ENCODE data around the gene SOS2. TPM values are rescaled to one million over a fixed set of nuclear protein-coding genes. Genes with fewer than 3 reads are reported as not detected.
"Not testable (repeated sequence)": the region's sequence is repeated elsewhere in the genome, so short reads cannot be mapped to it uniquely, and the experiment has no call there.

SOS2 gene
- total and polyA plus RNA-seq, 7 experiments from 2014 or later = 10.2 to 49.6 (median 37.6) TPM

- ChIA-PET CTCF (interaction anchor here (0.6 to 3.9 kb wide), 14 partner anchors 7 to 229 kb away, joined by 3 to 23 read pairs (median 6); partner anchors contain the start of gene NEMF), POLR2A (interaction anchor here (0.6 to 3.9 kb wide), 24 partner anchors 11 to 462 kb away, joined by 3 to 90 read pairs (median 6); partner anchors contain the start of genes KLHDC2, MGAT2, NEMF and RPL36AL)
- H3K9me3 Mint-ChIP-seq = peaks cover 0 to 3% (median 0%) of the 10 kb centered on the region in 11 donors
- H3K9me3 ChIP-seq (ENCODE audit: control insufficient read depth in 2 of 3, low read length in 3 of 3) = no peaks in the 10 kb centered on the region
- intact Hi-C loops (cut with micrococcal nuclease) = loop anchor here in 1 of 2 donors (1.0 to 2.0 kb wide), 3 partner anchors 38 to 190 kb away; no protein-coding TSS in a partner anchor
- peak overlapping the region; percentile 47 for H3K4me3 ChIP-seq (ENCODE audit: low read length)
- no peaks in the 10 kb centered on the region for H3K27me3 Mint-ChIP-seq
- H3K27ac Mint-ChIP-seq = peak overlapping the region; percentile 86 to 97 (median 90)
- H3K4me1 Mint-ChIP-seq = peaks cover 42 to 76% (median 72%) of the 10 kb centered on the region in 7 donors
- H3K27ac ChIP-seq (ENCODE audit: low read depth, low read length) = peak overlapping the region; percentile 97
- no peaks in the 10 kb centered on the region for H3K27me3 ChIP-seq (ENCODE audit: control insufficient read depth in 2 of 2, insufficient read depth in 2 of 2, low read length in 2 of 2)
- peaks cover 0 to 32% (median 0%) of the 10 kb centered on the region in 5 donors for H3K36me3 Mint-ChIP-seq
- peak overlapping the region; percentile 46 to 89 (median 67) for H3K4me3 Mint-ChIP-seq
- peaks cover 65 to 67% of the 10 kb centered on the region in 2 donors for H3K4me1 ChIP-seq (ENCODE audit: control insufficient read depth in 2 of 2, insufficient read depth in 2 of 2, low read length in 2 of 2)
- ATAC-seq = peak; percentile 73
- no peaks in the 10 kb centered on the region for H3K36me3 ChIP-seq (ENCODE audit: control insufficient read depth in 2 of 3, insufficient read depth in 3 of 3, low read length in 3 of 3)
- peak in 7 of 9 donors; percentile 58 to 85 (median 75) for DNase-seq
Measured at GRCh38 chr14:50082308-50082742, 149.1 kb downstream of the SOS2 start.

GRCh38 chr14:50079103-50079502 is 152.3 kb downstream of the SOS2 start:
- H3K4me3 Mint-ChIP-seq; CTCF ChIA-PET; H3K27ac ChIP-seq (ENCODE audit: low read depth, low read length); DNase-seq; H3K27me3 Mint-ChIP-seq; H3K4me3 ChIP-seq (ENCODE audit: low read length); POLR2A ChIA-PET; H3K9me3 Mint-ChIP-seq; H3K9me3 ChIP-seq (ENCODE audit: control insufficient read depth in 2 of 3, low read length in 3 of 3); intact Hi-C loops (cut with micrococcal nuclease); H3K27me3 ChIP-seq (ENCODE audit: control insufficient read depth in 2 of 2, insufficient read depth in 2 of 2, low read length in 2 of 2); H3K36me3 ChIP-seq (ENCODE audit: control insufficient read depth in 2 of 3, insufficient read depth in 3 of 3, low read length in 3 of 3); ATAC-seq: not testable (repeated sequence)
- H3K4me1 ChIP-seq (ENCODE audit: control insufficient read depth in 2 of 2, insufficient read depth in 2 of 2, low read length in 2 of 2) = peaks cover 35 to 36% of the 10 kb centered on the region in 2 donors
- Mint-ChIP-seq H3K4me1 (peaks cover 29 to 62% (median 58%) of the 10 kb centered on the region in 7 donors), H3K27ac (peak overlapping the region in 6 of 9 donors; percentile 43 to 84 (median 51)), H3K36me3 (peaks cover 0 to 28% (median 7%) of the 10 kb centered on the region in 5 donors)

- H3K36me3 ChIP-seq (ENCODE audit: control insufficient read depth in 2 of 3, insufficient read depth in 3 of 3, low read length in 3 of 3); ATAC-seq; H3K27me3 ChIP-seq (ENCODE audit: control insufficient read depth in 2 of 2, insufficient read depth in 2 of 2, low read length in 2 of 2); CTCF ChIA-PET; H3K27ac ChIP-seq (ENCODE audit: low read depth, low read length); H3K4me3 Mint-ChIP-seq; intact Hi-C loops (cut with micrococcal nuclease); H3K4me3 ChIP-seq (ENCODE audit: low read length); H3K4me1 ChIP-seq (ENCODE audit: control insufficient read depth in 2 of 2, insufficient read depth in 2 of 2, low read length in 2 of 2); H3K9me3 Mint-ChIP-seq; H3K9me3 ChIP-seq (ENCODE audit: control insufficient read depth in 2 of 3, low read length in 3 of 3); DNase-seq; H3K27me3 Mint-ChIP-seq: not testable (repeated sequence)
- peaks cover 12 to 51% (median 35%) of the 10 kb centered on the region in 7 donors for H3K4me1 Mint-ChIP-seq
- H3K27ac Mint-ChIP-seq = peak overlapping the region in 1 of 9 donors; percentile 41
- POLR2A ChIA-PET = interaction anchor here (7.4 kb wide), 1 partner anchor 8 kb away, joined by 52 read pairs; no protein-coding TSS in a partner anchor
- H3K36me3 Mint-ChIP-seq = peaks cover 0 to 23% (median 17%) of the 10 kb centered on the region in 5 donors
Measured at GRCh38 chr14:50073663-50074062, 157.7 kb downstream of the SOS2 start.

GRCh38 chr14:50072395-50072794 is 159.0 kb downstream of the SOS2 start:
- Mint-ChIP-seq H3K9me3 (peaks cover 0 to 6% (median 0%) of the 10 kb centered on the region in 11 donors), H3K27ac (peak overlapping the region in 3 of 9 donors; percentile 17 to 22 (median 21)), H3K36me3 (peaks cover 0 to 29% (median 26%) of the 10 kb centered on the region in 5 donors), H3K27me3 (no peaks in the 10 kb centered on the region), H3K4me1 (peaks cover 12 to 47% (median 37%) of the 10 kb centered on the region in 7 donors), H3K4me3 (no peak overlapping the region)
- intact Hi-C loops (cut with micrococcal nuclease) = no loop called here
- DNase-seq (no peak), ATAC-seq (no peak)
- H3K36me3 ChIP-seq (ENCODE audit: control insufficient read depth in 2 of 3, insufficient read depth in 3 of 3, low read length in 3 of 3) = no peaks in the 10 kb centered on the region
- H3K4me1 ChIP-seq (ENCODE audit: control insufficient read depth in 2 of 2, insufficient read depth in 2 of 2, low read length in 2 of 2) = no peaks in the 10 kb centered on the region
- no peaks in the 10 kb centered on the region for H3K27me3 ChIP-seq (ENCODE audit: control insufficient read depth in 2 of 2, insufficient read depth in 2 of 2, low read length in 2 of 2)
- no peaks in the 10 kb centered on the region for H3K9me3 ChIP-seq (ENCODE audit: control insufficient read depth in 2 of 3, low read length in 3 of 3)
- no peak overlapping the region for H3K4me3 ChIP-seq (ENCODE audit: low read length)
- CTCF ChIA-PET = no interaction called here
- H3K27ac ChIP-seq (ENCODE audit: low read depth, low read length) = no peak overlapping the region
- POLR2A ChIA-PET = interaction anchor here (0.6 to 7.4 kb wide), 6 partner anchors 10 to 204 kb away, joined by 3 to 52 read pairs (median 4); no protein-coding TSS in a partner anchor

- ChIA-PET POLR2A (interaction anchor here (0.5 to 7.4 kb wide), 13 partner anchors 9 to 208 kb away, joined by 3 to 52 read pairs (median 4); partner anchors contain the start of gene VCPKMT), CTCF (interaction anchor here (0.9 to 1.3 kb wide), 3 partner anchors 11 to 217 kb away, joined by 3 to 5 read pairs (median 4); no protein-coding TSS in a partner anchor)
- H3K4me3 Mint-ChIP-seq = no peak overlapping the region
- H3K27me3 ChIP-seq (ENCODE audit: control insufficient read depth in 2 of 2, insufficient read depth in 2 of 2, low read length in 2 of 2) = no peaks in the 10 kb centered on the region
- peaks cover 0 to 6% (median 0%) of the 10 kb centered on the region in 11 donors for H3K9me3 Mint-ChIP-seq
- ATAC-seq (no peak), DNase-seq (no peak)
- intact Hi-C loops (cut with micrococcal nuclease) = no loop called here
- no peaks in the 10 kb centered on the region for H3K27me3 Mint-ChIP-seq
- peaks cover 2 to 4% of the 10 kb centered on the region in 2 donors for H3K4me1 ChIP-seq (ENCODE audit: control insufficient read depth in 2 of 2, insufficient read depth in 2 of 2, low read length in 2 of 2)
- H3K9me3 ChIP-seq (ENCODE audit: control insufficient read depth in 2 of 3, low read length in 3 of 3) = no peaks in the 10 kb centered on the region
- no peaks in the 10 kb centered on the region for H3K36me3 ChIP-seq (ENCODE audit: control insufficient read depth in 2 of 3, insufficient read depth in 3 of 3, low read length in 3 of 3)
- H3K27ac Mint-ChIP-seq = peak overlapping the region in 3 of 9 donors; percentile 23 to 55 (median 31)
- H3K4me3 ChIP-seq (ENCODE audit: low read length) = no peak overlapping the region
- H3K36me3 Mint-ChIP-seq = peaks cover 0 to 35% (median 31%) of the 10 kb centered on the region in 5 donors
- H3K27ac ChIP-seq (ENCODE audit: low read depth, low read length) = no peak overlapping the region
- peaks cover 11 to 49% (median 37%) of the 10 kb centered on the region in 7 donors for H3K4me1 Mint-ChIP-seq
Measured at GRCh38 chr14:50070840-50071548, 160.4 kb downstream of the SOS2 start.

- POLR2A ChIA-PET = interaction anchor here (1.1 to 7.4 kb wide), 8 partner anchors 8 to 207 kb away, joined by 3 to 52 read pairs (median 4); partner anchors contain the start of gene VCPKMT
- H3K4me1 Mint-ChIP-seq = peaks cover 19 to 55% (median 44%) of the 10 kb centered on the region in 7 donors
- H3K27me3 ChIP-seq (ENCODE audit: control insufficient read depth in 2 of 2, insufficient read depth in 2 of 2, low read length in 2 of 2) = no peaks in the 10 kb centered on the region
- intact Hi-C loops (cut with micrococcal nuclease) = no loop called here
- peaks cover 9 to 12% of the 10 kb centered on the region in 2 donors for H3K4me1 ChIP-seq (ENCODE audit: control insufficient read depth in 2 of 2, insufficient read depth in 2 of 2, low read length in 2 of 2)
- H3K4me3 Mint-ChIP-seq = no peak overlapping the region
- H3K9me3 ChIP-seq (ENCODE audit: control insufficient read depth in 2 of 3, low read length in 3 of 3) = no peaks in the 10 kb centered on the region
- H3K36me3 Mint-ChIP-seq = peaks cover 0 to 33% (median 29%) of the 10 kb centered on the region in 5 donors
- peak overlapping the region in 2 of 9 donors; percentile 21 to 41 for H3K27ac Mint-ChIP-seq
- H3K27ac ChIP-seq (ENCODE audit: low read depth, low read length) = no peak overlapping the region
- no peak overlapping the region for H3K4me3 ChIP-seq (ENCODE audit: low read length)
- CTCF ChIA-PET = interaction anchor here (0.9 to 1.3 kb wide), 2 partner anchors 12 to 209 kb away, joined by 4 to 5 read pairs; no protein-coding TSS in a partner anchor
- H3K36me3 ChIP-seq (ENCODE audit: control insufficient read depth in 2 of 3, insufficient read depth in 3 of 3, low read length in 3 of 3) = no peaks in the 10 kb centered on the region
- DNase-seq (no peak), ATAC-seq (no peak)
- no peaks in the 10 kb centered on the region for H3K27me3 Mint-ChIP-seq
- H3K9me3 Mint-ChIP-seq = peaks cover 0 to 5% (median 0%) of the 10 kb centered on the region in 11 donors
Measured at GRCh38 chr14:50070230-50070629, 161.1 kb downstream of the SOS2 start.
